Measurements from ENCODE around the gene ATG4D. TPM values are rescaled to one million over a fixed set of nuclear protein-coding genes. Genes with fewer than 3 reads are reported as not detected.
"Not testable (repeated sequence)": the region's sequence is repeated elsewhere in the genome, so short reads cannot be mapped to it uniquely, and the experiment has no call there.

Gene ATG4D
- total RNA-seq, 2 experiments from 2014 or later = 29.6 to 46.8 TPM

GRCh38 chr19:10538204-10538983 is 5.3 kb upstream of the ATG4D start:
- DNase-seq (ENCODE audit: low spot score) = no peak
- Histone ChIP-seq H3K9me3 (ENCODE audit: low read length) (no peaks in the 10 kb centered on the region), H2AFZ (ENCODE audit: low read length) (no peak overlapping the region), H4K20me1 (ENCODE audit: insufficient read depth, low read length) (no peaks in the 10 kb centered on the region), H3K4me2 (ENCODE audit: low read length) (no peak overlapping the region), H3K27ac (ENCODE audit: low read depth, low read length, poor library complexity, severe bottlenecking) (no peak overlapping the region), H3K4me3 (ENCODE audit: low read depth, low read length, poor library complexity, severe bottlenecking) (no peak overlapping the region), H3K4me1 (ENCODE audit: insufficient read depth, low read length, poor library complexity, severe bottlenecking) (peaks cover 8% of the 10 kb centered on the region), H3K79me2 (ENCODE audit: insufficient read depth, low read depth, low read length) (no peaks in the 10 kb centered on the region), H3K9me2 (ENCODE audit: insufficient read depth, low read length) (no peaks in the 10 kb centered on the region), H3K36me3 (ENCODE audit: insufficient read depth, low read length) (no peaks in the 10 kb centered on the region)
- CTCF ChIA-PET (ENCODE audit: unreplicated experiment) = no interaction called here
- TF ChIP-seq EZH2phosphoT487 (IDR thresholded peaks at IDR 0.05; ENCODE audit: borderline replicate concordance, low read depth, low read length) = no peak
- TF ChIP-seq CTCF (conservative IDR thresholded peaks at IDR 0.05; ENCODE audit: low read length) = no peak
- intact Hi-C loops (cut with micrococcal nuclease; ENCODE audit: unreplicated experiment) = no loop called here
- POLR2A ChIA-PET = interaction anchor here (0.6 kb wide), 1 partner anchor 58 kb away, joined by 3 read pairs; no protein-coding TSS in a partner anchor
- no TSS peak for BruUV-seq (replicated peaks)

- H3K4me2 ChIP-seq (ENCODE audit: low read length); DNase-seq (ENCODE audit: low spot score); BruUV-seq (replicated peaks); H3K4me3 ChIP-seq (ENCODE audit: low read depth, low read length, poor library complexity, severe bottlenecking); H3K9me2 ChIP-seq (ENCODE audit: insufficient read depth, low read length); intact Hi-C loops (cut with micrococcal nuclease; ENCODE audit: unreplicated experiment); H3K79me2 ChIP-seq (ENCODE audit: insufficient read depth, low read depth, low read length); H4K20me1 ChIP-seq (ENCODE audit: insufficient read depth, low read length); H3K27ac ChIP-seq (ENCODE audit: low read depth, low read length, poor library complexity, severe bottlenecking); H3K36me3 ChIP-seq (ENCODE audit: insufficient read depth, low read length); H3K4me1 ChIP-seq (ENCODE audit: insufficient read depth, low read length, poor library complexity, severe bottlenecking); CTCF ChIA-PET (ENCODE audit: unreplicated experiment); H2AFZ ChIP-seq (ENCODE audit: low read length); H3K9me3 ChIP-seq (ENCODE audit: low read length): not testable (repeated sequence)
- POLR2A ChIA-PET = interaction anchor here (0.6 kb wide), 1 partner anchor 12 kb away, joined by 4 read pairs; no protein-coding TSS in a partner anchor
Measured at GRCh38 chr19:10539016-10539415, 4.7 kb upstream of the ATG4D start.

GRCh38 chr19:10543059-10543419 is 665 bp upstream of the ATG4D start:
- Histone ChIP-seq H3K9me2 (ENCODE audit: insufficient read depth, low read length) (no peaks in the 10 kb centered on the region), H3K27ac (ENCODE audit: low read depth, low read length, poor library complexity, severe bottlenecking) (no peak overlapping the region), H3K4me1 (ENCODE audit: insufficient read depth, low read length, poor library complexity, severe bottlenecking) (peaks cover 17% of the 10 kb centered on the region), H4K20me1 (ENCODE audit: insufficient read depth, low read length) (no peaks in the 10 kb centered on the region), H3K4me2 (ENCODE audit: low read length) (peak overlapping the region; percentile 86), H3K79me2 (ENCODE audit: insufficient read depth, low read depth, low read length) (peaks cover 12% of the 10 kb centered on the region; the same call in 1 of the 2 replicates), H2AFZ (ENCODE audit: low read length) (peak overlapping the region; percentile 66; the same call in 1 of the 2 replicates), H3K4me3 (ENCODE audit: low read depth, low read length, poor library complexity, severe bottlenecking) (peak overlapping the region; percentile 96), H3K36me3 (ENCODE audit: insufficient read depth, low read length) (peaks cover 8% of the 10 kb centered on the region), H3K9me3 (ENCODE audit: low read length) (no peaks in the 10 kb centered on the region)
- DNase-seq (ENCODE audit: low spot score) = peak; percentile 22
- POLR2A ChIA-PET = interaction anchor here (0.6 to 1.3 kb wide), 5 partner anchors 7 to 125 kb away, joined by 3 to 5 read pairs (median 4); no protein-coding TSS in a partner anchor
- CTCF ChIA-PET (ENCODE audit: unreplicated experiment) = no interaction called here
- TF ChIP-seq CTCF (conservative IDR thresholded peaks at IDR 0.05; ENCODE audit: low read length) = no peak
- TF ChIP-seq EZH2phosphoT487 (IDR thresholded peaks at IDR 0.05; ENCODE audit: borderline replicate concordance, low read depth, low read length) = no peak
- BruUV-seq (replicated peaks) = no TSS peak
- intact Hi-C loops (cut with micrococcal nuclease; ENCODE audit: unreplicated experiment) = no loop called here

Measured in OCI-LY7 (cell line).